Psoas muscle (tissue), 8 donors: ENCODE data around the gene CTCF. TPM values are rescaled to one million over a fixed set of nuclear protein-coding genes. Genes with fewer than 3 reads are reported as not detected.
A peak's percentile ranks its signal among the peaks of the same experiment; 100 is the strongest.

Experiments used
- ATAC-seq, 4 donors: fragments of 200-7000 bp; cut with Tn5 transposase; one replicate each; pipeline ENCODE4 v1.9.1; 2020; ENCODE audit warnings: moderate library complexity in 3 of 4, mild to moderate bottlenecking in 2 of 4
- DNase-seq, 2 donors: peaks; one replicate each; pipeline ENCODE4 v3.0.0-alpha.2; 2020
- H3K27ac ChIP-seq: fragments of 200-600 bp; one replicate; pipeline ENCODE4 v1.8.0; 2022
- H3K27me3 ChIP-seq, 3 donors: fragments of 200-600 bp in 1 of 3; one replicate each; pipeline versions ENCODE4 v1.6.1 to v1.8.0; 2013 to 2022; ENCODE audit warnings: low read length in 2 of 3, mild to moderate bottlenecking in 2 of 3, moderate library complexity in 1 of 3; ENCODE audit not compliant: insufficient read depth in 3 of 3
- H3K36me3 ChIP-seq, 2 donors: fragments of 200-600 bp in 1 of 2; one replicate each; pipeline versions ENCODE4 v1.6.1 to v1.8.0; 2013 to 2022; ENCODE audit warnings: low read depth in 1 of 2, mild to moderate bottlenecking in 1 of 2, moderate library complexity in 1 of 2; ENCODE audit not compliant: insufficient read depth in 1 of 2
- H3K4me1 ChIP-seq: fragments of 200-600 bp; one replicate; pipeline ENCODE4 v1.8.0; 2022
- H3K4me3 ChIP-seq: fragments of 200-600 bp; one replicate; pipeline ENCODE4 v1.8.0; 2022; ENCODE audit warnings: mild to moderate bottlenecking
- H3K9me3 ChIP-seq: fragments of 200-600 bp; one replicate; pipeline ENCODE4 v1.8.0; 2022
- CTCF ChIP-seq: fragments of 200-600 bp; IDR thresholded peaks from one replicate; pipeline ENCODE4 v1.8.0; 2022; ENCODE audit warnings: antibody characterized with exemption
- WGBS, 3 donors: extraction: QIAGEN DNeasy Blood & Tissue Kit; methylation state at CpG; one replicate each; pipeline versions ENCODE4 v1.1.6 to v1.1.7; 2013; 5-methylcytosine and 5-hydroxymethylcytosine counted together
- intact Hi-C, 2 donors: fragments of 100-400 bp; cut with DNase I; formaldehyde crosslinking; loops; one replicate each; pipeline versions ENCODE4 v1.11.0 to v1.14.2; 2022
- polyA plus RNA-seq, 3 donors: library from polyadenylated mRNA; stranded (reverse); fragments of 200-250 nt; gene quantifications; one replicate each; pipeline ENCODE4 v1.2.3, GENCODE V29; 2013
- total RNA-seq, 4 donors: library from RNA; stranded (reverse); fragmentation: NEBNext Ultra II Directional in 2 of 4; extraction: Animal tissue kit (Norgen Biotek cat#: 25700) in 2 of 4; gene quantifications; one replicate each; pipeline versions ENCODE4 v1.2.1 to v1.2.4, GENCODE V29; 2021 to 2023
- donor health status: healthy with polysubstance abuse.
- donor health status: DM: no; HTN: no; CAD: no; lungs with moderate emphysema.
- donor health status: Bipolar disorder and iron deficiency.
- donor health status: healthy.
- donor health status: DM: yes; HTN: yes; CAD: no.
- donor health status: DM: no; HTN: no; CAD: no.
- donor health status: DM: no; HTN: no; CAD: no.
- donor health status: DM: yes; HTN: yes; CAD: no.

The CTCF gene
- total and polyA plus RNA-seq, 7 donors: 17.7 to 44.7 (median 25.8) TPM

DNA sequence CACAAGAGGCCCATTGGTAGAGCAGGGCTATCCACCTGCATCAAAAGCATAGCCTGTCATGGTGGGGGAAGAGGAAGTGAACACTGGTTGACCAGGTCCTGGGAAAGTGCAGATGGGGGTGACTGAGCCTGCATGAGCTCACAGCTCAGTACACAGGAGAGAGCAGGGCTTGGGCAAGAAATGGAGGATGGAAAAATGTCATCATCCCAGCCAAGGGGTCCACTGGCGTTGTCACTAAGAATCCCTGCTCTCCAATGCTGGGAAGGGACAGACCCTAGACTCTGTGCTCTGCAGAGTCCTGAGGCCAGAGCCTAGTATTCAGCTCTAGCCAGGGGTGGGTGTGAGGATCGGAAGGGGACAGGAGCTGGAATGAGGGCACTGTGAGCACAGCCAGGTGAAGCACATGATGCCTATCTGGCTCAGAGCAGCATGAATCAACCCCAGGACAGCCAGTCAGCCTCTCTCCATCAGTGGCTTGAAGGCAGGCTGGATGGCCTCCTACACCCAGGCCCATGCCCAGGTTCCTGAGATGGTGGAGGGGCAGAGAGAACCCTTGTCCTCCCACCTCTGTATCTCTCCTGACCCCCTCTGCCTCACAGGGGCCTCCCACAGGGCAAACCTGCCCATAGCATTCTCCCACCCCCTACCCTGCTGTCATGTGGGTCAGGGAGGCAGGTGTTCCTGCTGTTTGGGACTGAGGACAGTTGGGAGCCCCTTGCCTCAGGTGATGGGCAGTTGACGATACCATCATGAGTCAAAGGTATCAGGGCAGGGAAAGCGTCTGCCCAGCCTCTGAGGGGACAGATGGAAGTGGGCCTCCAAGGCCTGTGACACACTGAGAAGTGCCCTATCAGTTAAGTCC, 13.8 kb upstream of the CTCF start:
- H3K27me3 ChIP-seq: no peaks in the 10 kb centered on the region
- DNase-seq: no peak
- intact Hi-C loops: loop anchor here in 1 of 2 donors (5.0 kb wide), 2 partner anchors 94 to 119 kb away; partner anchors contain the start of genes C16orf86 and ENKD1
- peak overlapping the region; percentile 1 for H3K27ac ChIP-seq
- peak in 2 of 4 donors; percentile 2 to 11 for ATAC-seq
- no peak for TF ChIP-seq CTCF
- no peaks in the 10 kb centered on the region for H3K9me3 ChIP-seq
- no peak overlapping the region for H3K4me3 ChIP-seq
- H3K36me3 ChIP-seq: peaks cover 0 to 57% of the 10 kb centered on the region in 2 donors
- WGBS, 3 donors: 69 to 79% (median 73%) methylated on average over 4 of the region's 4 CpGs
- H3K4me1 ChIP-seq: peaks cover 57% of the 10 kb centered on the region

- no peak for ATAC-seq
- no peak for DNase-seq
- 57 to 86% (median 81%) methylated on average over 4 of the region's 4 CpGs for WGBS, 3 donors
- Histone ChIP-seq H3K9me3 (no peaks in the 10 kb centered on the region), H3K27ac (no peak overlapping the region), H3K36me3 (peaks cover 0 to 54% of the 10 kb centered on the region in 2 donors), H3K4me3 (no peak overlapping the region), H3K4me1 (peaks cover 57% of the 10 kb centered on the region), H3K27me3 (no peaks in the 10 kb centered on the region)
- intact Hi-C loops: loop anchor here in 1 of 2 donors (5.0 kb wide), 2 partner anchors 93 to 118 kb away; partner anchors contain the start of genes C16orf86 and ENKD1
- TF ChIP-seq CTCF: no peak
These were observed 13.1 kb upstream of the CTCF start for GRCh38 chr16:67549240-67549639.

DNA sequence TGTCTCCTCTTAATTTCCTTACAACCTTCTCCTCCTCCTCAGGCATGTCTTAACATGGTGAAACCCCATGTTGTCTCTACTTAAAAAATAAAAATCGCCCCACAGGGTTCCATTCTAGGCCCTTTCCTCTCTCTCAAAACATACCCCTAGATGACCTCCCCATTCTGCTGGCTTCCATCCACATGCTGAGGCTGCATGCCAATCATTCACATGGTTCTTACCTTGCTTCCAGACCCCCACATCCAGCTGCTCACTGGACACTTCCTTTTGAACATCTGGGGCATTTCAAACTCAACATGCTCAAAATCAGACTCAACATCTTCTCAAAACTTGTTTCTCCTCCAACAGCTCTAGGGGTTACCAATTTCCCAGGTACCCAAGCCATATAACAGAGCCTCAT, 12.4 kb upstream of the CTCF start:
- TF ChIP-seq CTCF: no peak
- DNase-seq (no peak), ATAC-seq (no peak)
- Histone ChIP-seq H3K36me3 (peaks cover 0 to 50% of the 10 kb centered on the region in 2 donors), H3K4me3 (no peak overlapping the region), H3K27ac (no peak overlapping the region), H3K4me1 (peaks cover 57% of the 10 kb centered on the region), H3K9me3 (no peaks in the 10 kb centered on the region), H3K27me3 (no peaks in the 10 kb centered on the region)
- WGBS, 3 donors: 61 to 83% (median 73%) methylated on average over 1 of the region's 1 CpG
- intact Hi-C loops: loop anchor here in 1 of 2 donors (5.0 kb wide), 2 partner anchors 92 to 117 kb away; partner anchors contain the start of genes C16orf86 and ENKD1

- no peak for TF ChIP-seq CTCF
- no peak overlapping the region for H3K27ac ChIP-seq
- DNase-seq (no peak), ATAC-seq (no peak)
- H3K36me3 ChIP-seq: peaks cover 0 to 38% of the 10 kb centered on the region in 2 donors
- H3K4me1 ChIP-seq: peaks cover 64% of the 10 kb centered on the region
- intact Hi-C loops: no loop called here
- H3K9me3 ChIP-seq: no peaks in the 10 kb centered on the region
- H3K4me3 ChIP-seq: no peak overlapping the region
- no peaks in the 10 kb centered on the region for H3K27me3 ChIP-seq
- WGBS, 3 donors: 92 to 100% (median 97%) methylated on average over 2 of the region's 2 CpGs
These were observed 11.2 kb upstream of the CTCF start for GRCh38 chr16:67551091-67551490.
